ENCODE results near the gene MAZ.

DNA sequence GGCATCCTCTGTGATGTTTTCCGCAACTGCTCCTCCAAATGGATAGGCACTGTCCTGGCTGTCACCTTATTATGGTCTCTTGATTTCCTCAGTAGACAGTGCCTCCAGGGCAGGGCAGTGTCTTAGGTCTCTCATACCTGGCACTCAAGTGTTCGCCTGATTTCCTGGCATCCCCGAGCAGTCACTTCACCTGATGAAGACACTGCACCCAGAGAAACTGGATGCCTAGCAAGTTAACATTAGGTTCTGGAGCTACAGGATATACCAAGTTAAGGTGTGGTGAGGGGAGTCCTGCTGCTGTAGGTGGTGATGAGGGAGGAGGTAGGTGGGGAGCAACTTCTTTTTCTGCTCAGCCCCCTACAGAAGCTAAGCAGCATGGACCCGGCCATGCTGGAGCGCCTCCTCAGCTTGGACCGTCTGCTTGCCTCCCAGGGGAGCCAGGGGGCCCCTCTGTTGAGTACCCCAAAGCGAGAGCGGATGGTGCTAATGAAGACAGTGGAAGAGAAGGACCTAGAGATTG lies 3.9 kb upstream of the MAZ start:
- TF ChIP-seq, protein P1, sequence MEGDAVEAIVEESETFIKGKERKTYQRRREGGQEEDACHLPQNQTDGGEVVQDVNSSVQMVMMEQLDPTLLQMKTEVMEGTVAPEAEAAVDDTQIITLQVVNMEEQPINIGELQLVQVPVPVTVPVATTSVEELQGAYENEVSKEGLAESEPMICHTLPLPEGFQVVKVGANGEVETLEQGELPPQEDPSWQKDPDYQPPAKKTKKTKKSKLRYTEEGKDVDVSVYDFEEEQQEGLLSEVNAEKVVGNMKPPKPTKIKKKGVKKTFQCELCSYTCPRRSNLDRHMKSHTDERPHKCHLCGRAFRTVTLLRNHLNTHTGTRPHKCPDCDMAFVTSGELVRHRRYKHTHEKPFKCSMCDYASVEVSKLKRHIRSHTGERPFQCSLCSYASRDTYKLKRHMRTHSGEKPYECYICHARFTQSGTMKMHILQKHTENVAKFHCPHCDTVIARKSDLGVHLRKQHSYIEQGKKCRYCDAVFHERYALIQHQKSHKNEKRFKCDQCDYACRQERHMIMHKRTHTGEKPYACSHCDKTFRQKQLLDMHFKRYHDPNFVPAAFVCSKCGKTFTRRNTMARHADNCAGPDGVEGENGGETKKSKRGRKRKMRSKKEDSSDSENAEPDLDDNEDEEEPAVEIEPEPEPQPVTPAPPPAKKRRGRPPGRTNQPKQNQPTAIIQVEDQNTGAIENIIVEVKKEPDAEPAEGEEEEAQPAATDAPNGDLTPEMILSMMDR (IDR thresholded peaks at IDR 0.05; ENCODE audit: poor library complexity): no peak
- no peak for TF ChIP-seq EZH2 (IDR thresholded peaks at IDR 0.05; ENCODE audit: borderline replicate concordance)
- no peak for TF ChIP-seq EZH2phosphoT487 (IDR thresholded peaks at IDR 0.05; ENCODE audit: low read depth, severe bottlenecking, unreplicated experiment)

All from hepatocyte (in vitro differentiated cells).